Cerebellar cortex (tissue), 1 donor: ENCODE data around the gene MOV10.
"Not testable (repeated sequence)": the region's sequence is repeated elsewhere in the genome, so short reads cannot be mapped to it uniquely, and the experiment has no call there.

ENCODE experiments used
- DNase-seq: peaks from one replicate; pipeline ENCODE4 v3.0.0-alpha.2; 2015; ENCODE audit warnings: low spot score

Gene MOV10

DNA sequence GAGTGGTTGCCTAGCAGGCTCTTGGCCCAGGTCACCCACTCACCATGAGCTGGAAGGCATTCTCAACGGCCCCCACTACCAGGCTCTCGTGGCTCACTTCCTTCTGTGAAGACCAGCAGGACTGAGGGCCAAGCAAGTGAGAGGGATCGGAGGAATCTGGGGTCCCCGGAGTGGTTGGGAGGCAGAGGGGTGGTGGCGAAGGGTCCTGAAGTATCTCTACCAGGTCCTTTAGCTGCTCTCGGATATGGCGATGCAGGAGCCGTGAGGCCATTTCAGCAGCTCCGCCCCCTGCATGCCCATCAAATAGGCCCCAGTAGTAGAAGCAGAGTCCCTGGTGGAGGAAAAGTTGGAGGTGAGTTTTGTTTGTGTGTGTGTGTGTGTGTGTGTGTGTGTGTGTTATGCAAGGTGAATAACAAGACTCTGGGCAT lies 38.3 kb downstream of the MOV10 start:
- DNase-seq: no peak

DNA sequence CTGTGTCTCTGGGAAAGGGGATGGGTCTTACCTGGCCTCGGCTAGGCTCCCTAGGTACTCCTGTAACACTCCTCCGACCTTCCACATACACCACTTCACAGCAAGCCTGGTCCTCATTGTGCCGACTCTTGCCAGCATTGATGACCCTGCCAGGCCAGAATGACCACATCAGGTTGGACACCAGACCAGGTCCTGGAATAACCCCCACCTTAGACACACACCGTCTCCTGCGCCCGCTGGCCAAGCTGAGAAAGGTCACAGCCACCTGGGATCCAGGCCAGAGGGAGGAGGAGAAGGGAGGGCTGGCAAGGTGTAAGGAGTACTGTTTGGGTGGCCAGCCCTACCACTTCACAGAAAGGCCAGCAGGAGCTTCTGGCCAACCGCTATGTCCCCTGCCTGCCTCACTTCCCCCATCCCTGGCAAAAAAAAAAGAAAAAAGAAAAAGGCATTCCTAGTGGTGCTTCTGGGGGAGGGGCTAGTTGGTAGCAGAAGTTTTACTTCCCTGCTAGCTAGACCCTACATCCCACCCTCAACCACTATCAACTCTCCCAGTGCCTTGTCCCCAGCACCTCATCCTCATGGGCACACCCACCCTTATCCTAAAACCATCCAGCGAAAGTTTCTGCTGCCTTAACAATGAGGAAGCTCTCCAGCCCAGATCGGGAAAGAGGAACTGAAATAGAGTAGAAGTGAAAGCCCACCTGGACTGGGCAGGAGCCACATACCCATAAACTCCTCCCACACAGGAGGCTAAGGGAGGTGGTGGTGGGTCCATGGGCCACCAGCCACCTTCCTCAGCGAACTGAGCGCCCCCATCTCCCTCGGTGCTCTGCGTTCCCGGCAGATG lies 39.2 kb downstream of the MOV10 start:
- no peak for DNase-seq

GRCh38 chr1:112714313-112715263 lies 40.1 kb downstream of the MOV10 start:
- no peak for DNase-seq

GRCh38 chr1:112715264-112716053 lies 41.0 kb downstream of the MOV10 start, which contains the start of gene PPM1J:
Gene PPM1J, minus strand, starts transcription at chr1:112715332. Its CDS starts 31 bp downstream, at chr1:112715301.
- DNase-seq: peak; percentile 88

DNA sequence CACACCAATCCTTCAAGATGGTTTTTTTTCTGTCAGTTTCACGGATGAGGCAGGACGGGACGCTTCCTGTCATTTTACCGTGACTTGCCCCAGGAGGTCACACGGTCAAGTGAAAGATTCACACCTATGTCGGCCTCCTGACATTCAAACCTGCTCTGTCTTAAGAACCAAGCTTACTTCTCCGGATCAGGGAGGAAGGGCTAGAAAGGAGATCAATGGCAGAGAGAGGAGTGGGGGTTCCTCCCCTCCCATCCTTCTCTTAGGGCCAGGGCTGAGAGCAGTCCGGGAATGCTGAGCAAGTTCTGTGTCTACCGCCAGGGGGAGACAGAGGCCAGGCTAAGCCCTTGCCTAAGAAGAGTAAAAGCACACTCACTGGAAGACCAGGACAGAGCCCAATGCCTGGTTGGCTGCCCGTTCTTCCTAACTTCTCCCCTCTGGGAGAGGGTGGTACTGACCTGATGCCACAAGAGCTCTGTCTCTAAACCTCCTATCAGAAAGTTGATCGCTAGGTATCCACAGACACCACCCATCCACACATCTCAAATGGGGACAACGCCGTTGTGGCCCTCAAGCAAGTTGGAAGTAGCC lies 41.8 kb downstream of the MOV10 start:
- peak; percentile 96 for DNase-seq

- DNase-seq: no peak
Observed at GRCh38 chr1:112717263-112717873, 42.9 kb downstream of the MOV10 start.

DNA sequence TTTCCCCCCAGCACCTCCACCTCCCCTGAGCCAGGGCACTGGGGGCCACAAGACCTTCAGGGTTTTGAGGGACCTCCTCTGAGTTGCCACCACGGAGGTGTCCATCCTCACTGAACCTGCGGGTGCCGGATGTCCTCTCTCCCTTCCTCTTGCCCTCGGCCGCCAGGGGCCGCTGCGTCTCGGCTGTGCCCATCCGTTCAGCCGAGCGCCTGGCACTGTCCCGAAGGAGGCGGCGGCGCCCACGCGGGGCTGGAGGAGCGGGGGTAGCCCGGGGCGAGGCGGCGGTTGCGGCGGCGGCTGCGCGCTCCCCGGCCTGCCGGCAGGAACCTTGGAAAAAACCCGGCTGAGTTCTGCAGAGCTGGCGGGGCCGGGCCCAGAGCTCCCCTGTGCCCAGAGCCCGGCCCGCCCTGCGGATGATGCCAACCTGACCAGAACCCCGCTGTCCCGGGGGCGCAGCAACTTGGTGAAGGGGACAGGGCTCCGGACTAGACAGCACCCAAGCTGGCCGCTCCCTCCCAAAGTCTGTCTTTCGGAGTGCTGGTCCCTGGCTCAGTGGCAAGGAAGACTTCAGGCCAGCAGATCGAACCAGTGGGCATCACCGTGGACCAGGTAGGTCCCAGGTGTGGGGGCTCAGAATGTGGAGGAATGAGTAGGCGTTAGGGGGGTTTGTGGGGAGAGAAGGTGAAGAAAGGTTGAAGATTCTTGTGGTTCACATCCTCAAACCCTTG lies 44.4 kb downstream of the MOV10 start:
- DNase-seq: peak; percentile 71

DNA sequence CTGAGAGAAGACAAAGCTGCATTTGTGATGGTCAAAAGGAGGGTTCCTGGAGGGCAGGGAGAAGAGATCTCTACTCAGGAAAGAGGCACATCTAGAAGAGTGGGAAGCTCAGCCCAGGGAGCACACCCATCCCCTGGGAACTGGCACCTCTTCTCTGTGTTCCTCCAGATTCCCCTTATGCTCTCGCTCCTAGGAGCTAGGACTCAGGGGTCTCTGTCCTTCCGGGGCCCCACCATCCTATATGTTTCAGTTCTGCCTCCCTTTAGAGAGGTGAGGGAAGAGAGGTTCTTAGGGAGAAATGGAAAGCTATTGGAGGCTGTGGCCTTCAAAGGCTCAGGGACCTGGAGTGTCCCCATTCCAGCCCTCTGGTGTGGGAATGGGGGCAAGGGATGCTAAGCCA lies 45.2 kb downstream of the MOV10 start:
- no peak for DNase-seq

DNA sequence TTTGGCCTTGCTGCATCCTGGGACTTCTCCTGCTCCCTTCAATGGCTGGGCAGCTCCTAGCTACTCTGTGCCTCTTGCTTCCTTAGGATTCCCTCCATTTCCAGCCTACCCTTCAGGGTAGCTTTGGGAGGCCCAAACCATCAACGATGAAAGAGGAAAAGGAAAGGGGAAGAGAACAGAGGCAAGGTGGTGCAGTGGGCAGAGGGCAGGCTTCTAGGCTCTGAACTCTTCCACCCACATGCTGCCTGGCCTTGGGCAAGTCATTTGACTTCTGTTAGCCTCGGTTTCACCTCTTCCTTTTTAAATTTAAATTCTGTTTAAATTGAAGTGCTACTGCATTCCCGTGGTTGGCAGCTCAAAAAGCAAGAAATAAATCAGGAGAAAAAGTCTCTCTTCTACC lies 46.3 kb downstream of the MOV10 start:
- no peak for DNase-seq

DNA sequence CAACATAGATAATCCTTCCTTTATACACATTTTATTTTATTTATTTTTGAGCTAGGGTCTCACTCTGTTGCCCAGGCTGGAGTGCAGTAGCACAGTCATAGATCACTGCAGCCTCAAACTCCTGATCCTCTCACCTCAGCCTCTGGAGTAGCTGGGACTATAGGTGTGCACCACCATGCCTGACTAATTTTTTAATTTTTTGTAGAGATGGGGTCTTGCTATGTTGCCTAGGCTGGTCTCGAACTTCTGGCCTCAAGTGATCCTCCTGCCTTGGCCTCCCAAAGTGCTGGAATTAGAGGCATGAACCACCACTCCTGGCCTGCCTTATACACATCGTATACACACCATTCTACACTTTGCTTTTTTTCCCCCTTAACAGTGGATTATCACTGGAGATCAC lies 46.8 kb downstream of the MOV10 start:
- not testable (repeated sequence) for DNase-seq

DNA sequence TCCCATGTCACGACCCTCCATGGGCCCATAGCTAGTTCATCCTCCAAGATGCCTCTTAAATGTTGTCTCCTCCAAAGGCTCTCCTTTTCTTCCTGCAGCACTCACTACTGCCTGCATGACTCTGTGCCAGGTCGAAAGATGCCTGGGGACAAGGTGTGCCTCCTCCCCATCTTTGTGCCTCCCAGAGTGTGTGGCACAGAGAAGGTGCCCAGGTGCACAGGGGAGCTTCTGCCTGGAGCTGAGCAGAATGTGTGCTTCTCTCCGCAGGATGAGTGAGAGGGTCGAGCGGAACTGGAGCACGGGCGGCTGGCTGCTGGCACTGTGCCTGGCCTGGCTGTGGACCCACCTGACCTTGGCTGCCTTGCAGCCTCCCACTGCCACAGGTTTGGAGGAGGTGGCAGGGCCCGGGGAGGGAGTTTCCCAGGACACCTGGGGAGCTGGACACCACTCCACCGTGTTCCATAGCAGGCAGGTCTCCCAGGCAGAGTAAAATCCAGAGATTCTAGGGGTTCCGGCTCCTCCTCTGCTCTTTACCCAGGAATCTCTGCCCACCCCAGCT lies 47.6 kb downstream of the MOV10 start:
- no peak for DNase-seq

GRCh38 chr1:112722601-112723510 lies 48.4 kb downstream of the MOV10 start:
- DNase-seq: peak; percentile 55

DNA sequence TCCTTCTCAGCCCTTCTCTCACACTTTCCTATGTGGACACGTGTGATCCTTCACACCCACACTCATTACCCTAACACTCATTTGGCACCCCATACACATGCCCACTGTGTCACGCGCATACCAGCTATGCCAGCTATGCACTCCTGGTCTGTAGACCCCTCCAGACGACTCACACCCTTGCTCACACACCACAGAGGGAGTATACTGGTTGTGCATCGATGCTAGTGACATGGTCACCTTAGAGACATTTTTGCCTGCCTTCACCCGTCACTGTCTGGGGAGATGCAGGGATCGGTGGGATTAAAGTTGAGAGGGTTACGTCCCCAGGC lies 49.0 kb downstream of the MOV10 start:
- DNase-seq: no peak

DNA sequence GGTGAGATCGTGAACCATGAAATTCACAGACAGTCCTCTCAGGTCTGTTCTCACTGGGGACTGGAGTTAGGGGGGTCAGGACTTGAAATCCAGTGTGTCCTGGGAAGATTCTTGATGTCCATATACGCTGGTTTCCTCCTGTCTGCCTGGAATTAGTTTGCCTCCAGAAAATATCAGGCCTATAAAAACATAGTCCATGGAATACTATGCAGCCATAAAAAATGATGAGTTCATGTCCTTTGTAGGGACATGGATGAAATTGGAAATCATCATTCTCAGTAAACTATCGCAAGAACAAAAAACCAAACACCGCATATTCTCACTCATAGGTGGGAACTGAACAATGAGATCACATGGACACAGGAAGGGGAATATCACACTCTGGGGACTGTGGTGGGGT lies 49.8 kb downstream of the MOV10 start:
- not testable (repeated sequence) for DNase-seq

- no peak for DNase-seq
Observed at GRCh38 chr1:112727716-112728115, 53.3 kb downstream of the MOV10 start.

- DNase-seq: not testable (repeated sequence)
Observed at GRCh38 chr1:112728306-112728971, 54.0 kb downstream of the MOV10 start.

DNA sequence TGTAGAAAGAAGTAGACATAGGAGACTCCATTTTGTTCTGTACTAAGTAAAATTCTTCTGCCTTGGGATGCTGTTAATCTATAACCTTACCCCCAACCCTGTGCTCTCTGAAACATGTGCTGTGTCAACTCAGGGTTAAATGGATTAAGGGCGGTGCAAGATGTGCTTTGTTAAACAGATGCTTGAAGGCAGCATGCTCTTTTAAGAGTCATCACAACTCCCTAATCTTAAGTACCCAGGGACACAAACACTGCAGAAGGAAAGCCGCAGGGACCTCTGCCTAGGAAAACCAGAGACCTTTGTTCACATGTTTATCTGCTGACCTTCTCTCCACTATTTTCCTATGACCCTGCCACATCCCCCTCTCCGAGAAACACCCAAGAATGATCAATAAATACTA lies 54.6 kb downstream of the MOV10 start:
- DNase-seq: not testable (repeated sequence)

DNA sequence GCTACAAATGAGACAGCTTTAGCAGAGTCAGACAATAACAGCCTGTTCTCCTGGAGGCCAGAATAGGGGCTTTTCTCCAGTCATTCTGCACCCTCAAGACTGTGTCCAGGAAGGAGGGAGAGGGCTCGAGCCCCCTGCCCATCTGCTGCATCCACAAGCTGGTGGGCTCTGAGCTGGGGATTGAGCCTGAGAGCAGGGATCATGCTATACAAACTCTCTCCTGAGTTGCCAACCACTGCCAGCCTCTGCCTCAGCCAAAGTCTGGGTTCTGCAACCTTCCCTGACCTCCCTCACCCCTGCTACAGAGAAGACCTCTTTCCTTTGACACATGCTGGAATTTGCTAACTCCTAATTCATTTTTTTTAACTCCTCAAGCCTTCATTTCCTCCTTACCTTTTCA lies 55.5 kb downstream of the MOV10 start:
- no peak for DNase-seq

DNA sequence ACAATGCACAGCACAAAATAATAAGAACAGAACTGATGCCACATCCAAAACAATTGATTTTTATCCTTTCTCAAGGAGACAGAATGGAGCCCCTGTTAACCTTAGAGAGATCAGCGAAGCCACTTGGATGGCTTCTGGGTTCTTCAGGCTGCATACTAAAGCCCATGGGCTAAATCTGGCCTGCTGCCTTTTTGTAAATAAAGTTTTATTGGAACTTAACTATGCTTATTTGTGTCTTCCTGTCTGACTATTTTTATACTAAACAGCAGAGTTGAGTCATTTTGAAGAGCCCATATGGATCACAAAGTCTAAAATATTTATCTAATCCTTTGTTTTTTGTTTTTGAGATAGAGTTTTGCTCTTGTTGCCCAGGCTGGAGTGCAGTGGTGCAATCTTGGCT lies 57.0 kb downstream of the MOV10 start:
- DNase-seq: no peak
